Activated CD4-positive, alpha-beta memory T cell treated with anti-CD3 and anti-CD28 coated beads for 36 hours (primary cell): Measurements from ENCODE around the gene PRPF38B. TPM values are rescaled to one million over a fixed set of nuclear protein-coding genes. Genes with fewer than 3 reads are reported as not detected.

ENCODE experiments used
- CTCF ChIA-PET: fragments of 350-600 bp; sonication (Branson Sonifier 250); formaldehyde crosslinking; loops from one replicate; lab custom pipeline; 2021; ENCODE audit warnings: antibody characterized with exemption, inconsistent platforms; lab: Charles Lee
- POLR2A ChIA-PET: fragments of 350-600 bp; sonication (Branson Sonifier 250); formaldehyde crosslinking; loops from one replicate; lab custom pipeline; 2021; ENCODE audit warnings: antibody characterized with exemption; lab: Charles Lee
- DNase-seq: peaks from one replicate; pipeline ENCODE4 v3.0.0-alpha.2; 2020
- H3K27ac Mint-ChIP-seq: one replicate; pipeline ENCODE4 v1.8.0; 2021; ENCODE audit warnings: mixed read lengths
- H3K27me3 Mint-ChIP-seq: one replicate; pipeline ENCODE4 v1.8.0; 2021; ENCODE audit warnings: mixed read lengths
- H3K36me3 Mint-ChIP-seq: one replicate; pipeline ENCODE4 v1.8.0; 2021; ENCODE audit warnings: mixed read lengths
- H3K4me1 Mint-ChIP-seq: one replicate; pipeline ENCODE4 v1.8.0; 2021; ENCODE audit warnings: low read depth, mixed read lengths
- H3K4me3 Mint-ChIP-seq: one replicate; pipeline ENCODE4 v1.8.0; 2021; ENCODE audit warnings: mild to moderate bottlenecking, mixed read lengths
- H3K9me3 Mint-ChIP-seq: one replicate; pipeline ENCODE4 v1.8.0; 2021; ENCODE audit warnings: mixed read lengths
- intact Hi-C: fragments of 100-400 bp; cut with micrococcal nuclease; formaldehyde crosslinking; loops from one replicate; pipeline ENCODE4 v1.15.1; 2023
- total RNA-seq, 2 experiments: library from RNA; stranded (reverse); gene quantifications; one replicate each; pipeline ENCODE4 v1.2.3, GENCODE V29; 2021

The PRPF38B gene
- total RNA-seq, 2 experiments from 2014 or later, result 57.0 to 63.5 TPM

DNA sequence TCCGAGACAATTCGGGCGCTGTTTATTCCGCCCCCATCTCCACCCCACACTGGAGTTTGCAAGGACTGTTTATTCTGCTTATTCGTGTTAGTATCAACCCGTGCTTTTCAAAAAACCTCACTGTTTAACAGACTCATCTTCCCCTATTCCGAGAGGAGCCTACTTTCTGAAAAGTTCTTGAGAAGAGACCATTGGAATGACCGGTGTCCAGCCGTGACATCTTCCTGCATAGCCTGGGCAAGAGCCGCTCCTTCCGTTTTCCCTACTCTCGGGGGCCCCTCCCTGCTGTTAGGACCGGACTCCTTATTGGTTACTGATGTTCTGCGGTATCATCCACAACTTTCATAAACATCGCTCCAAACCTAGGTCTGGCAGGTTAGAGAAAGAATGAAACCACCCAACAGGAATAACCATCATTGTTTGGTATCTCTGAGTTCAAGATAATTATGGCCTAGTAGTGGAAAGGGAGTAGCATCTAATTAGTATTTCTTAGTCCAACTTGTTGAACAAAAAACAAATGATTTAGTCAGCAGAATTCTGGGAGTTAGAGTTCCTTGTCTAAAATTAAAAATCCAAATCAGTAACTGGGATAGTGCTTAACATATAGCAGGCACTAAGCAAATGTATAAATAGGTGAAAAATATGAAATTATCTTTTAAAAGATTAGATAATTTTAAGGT lies 55.2 kb downstream of the PRPF38B start:
- ChIA-PET POLR2A (interaction anchor here (3.1 kb wide), 1 partner anchor 55 kb away, joined by 14 read pairs; the partner anchor contains the start of gene PRPF38B), CTCF (interaction anchor here (1.0 kb wide), 1 partner anchor 55 kb away, joined by 8 read pairs; the partner anchor contains the start of gene PRPF38B)
- DNase-seq, result peak; percentile 64
- H3K27ac Mint-ChIP-seq, result peak overlapping the region; percentile 97
- H3K36me3 Mint-ChIP-seq, result no peaks in the 10 kb centered on the region
- intact Hi-C loops, result loop anchor here (2.0 to 5.0 kb wide), 3 partner anchors 187 to 800 kb away; partner anchors contain the start of genes EEIG2 and GNAI3
- peaks cover 28% of the 10 kb centered on the region for H3K4me1 Mint-ChIP-seq
- peak overlapping the region; percentile 95 for H3K4me3 Mint-ChIP-seq
- H3K27me3 Mint-ChIP-seq, result no peaks in the 10 kb centered on the region
- no peaks in the 10 kb centered on the region for H3K9me3 Mint-ChIP-seq

GRCh38 chr1:108747898-108748297 lies 55.8 kb downstream of the PRPF38B start:
- POLR2A ChIA-PET, result interaction anchor here (3.1 kb wide), 1 partner anchor 56 kb away, joined by 14 read pairs; the partner anchor contains the start of gene PRPF38B
- intact Hi-C loops, result loop anchor here (2.0 to 5.0 kb wide), 3 partner anchors 187 to 799 kb away; partner anchors contain the start of genes EEIG2 and GNAI3
- CTCF ChIA-PET, result interaction anchor here (0.9 kb wide), 1 partner anchor 235 kb away, joined by 3 read pairs; no protein-coding TSS in a partner anchor
- Mint-ChIP-seq H3K4me1 (peaks cover 28% of the 10 kb centered on the region), H3K36me3 (peaks cover 2% of the 10 kb centered on the region), H3K4me3 (peak overlapping the region; percentile 42), H3K9me3 (no peaks in the 10 kb centered on the region), H3K27me3 (no peaks in the 10 kb centered on the region), H3K27ac (no peak overlapping the region)
- no peak for DNase-seq

DNA sequence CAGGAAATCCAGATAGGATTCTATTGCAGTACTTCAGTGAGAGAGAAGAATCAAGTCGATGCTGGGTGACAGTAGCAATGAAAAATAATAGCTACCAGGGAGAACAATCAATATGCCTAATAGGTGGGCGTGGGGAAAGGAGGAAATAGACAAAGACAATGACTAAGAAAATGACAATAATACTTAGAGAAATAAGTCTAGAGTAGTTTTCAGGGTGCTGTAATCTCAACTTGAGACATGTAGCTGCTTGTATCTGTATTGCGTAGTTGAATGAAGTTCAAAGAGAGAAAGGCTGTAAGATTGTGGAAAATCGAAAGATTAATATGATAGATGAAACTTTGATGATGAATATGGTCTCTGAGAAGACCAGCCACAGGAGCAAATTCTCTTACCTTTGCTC lies 57.0 kb downstream of the PRPF38B start:
- peaks cover 28% of the 10 kb centered on the region for H3K4me1 Mint-ChIP-seq
- H3K36me3 Mint-ChIP-seq, result peaks cover 5% of the 10 kb centered on the region
- H3K27ac Mint-ChIP-seq, result no peak overlapping the region
- POLR2A ChIA-PET, result interaction anchor here (3.1 kb wide), 1 partner anchor 57 kb away, joined by 14 read pairs; the partner anchor contains the start of gene PRPF38B
- CTCF ChIA-PET, result no interaction called here
- H3K27me3 Mint-ChIP-seq, result no peaks in the 10 kb centered on the region
- H3K9me3 Mint-ChIP-seq, result no peaks in the 10 kb centered on the region
- DNase-seq, result no peak
- no peak overlapping the region for H3K4me3 Mint-ChIP-seq
- intact Hi-C loops, result loop anchor here (5.0 kb wide), 1 partner anchor 798 kb away; the partner anchor contains the start of gene GNAI3

- Mint-ChIP-seq H3K4me3 (no peak overlapping the region), H3K4me1 (peaks cover 31% of the 10 kb centered on the region), H3K27ac (no peak overlapping the region), H3K9me3 (no peaks in the 10 kb centered on the region), H3K36me3 (peaks cover 13% of the 10 kb centered on the region), H3K27me3 (no peaks in the 10 kb centered on the region)
- ChIA-PET POLR2A (interaction anchor here (1.0 kb wide), 1 partner anchor 58 kb away, joined by 3 read pairs; the partner anchor contains the start of gene PRPF38B), CTCF (interaction anchor here (0.6 to 0.9 kb wide), 2 partner anchors 44 to 72 kb away, joined by 4 read pairs; no protein-coding TSS in a partner anchor)
- intact Hi-C loops, result no loop called here
- DNase-seq, result no peak
Observed at GRCh38 chr1:108750476-108751181, 58.5 kb downstream of the PRPF38B start.

Other genes starting within 250 kb of the PRPF38B start
- under 1 TPM in 1 of 2 experiments, not detected in 1; 0.12 TPM for gene NBPF6, start 242.0 kb upstream of the PRPF38B start, total RNA-seq
- gene EEIG2, start 132.2 kb upstream of the PRPF38B start, total RNA-seq, result 1 to 10 TPM; 8.4 to 8.7 TPM
- gene HENMT1, start 31.2 kb upstream of the PRPF38B start, total RNA-seq, result 10 to 100 TPM; 25.6 to 25.8 TPM
- gene FNDC7, start 20.6 kb downstream of the PRPF38B start, total RNA-seq, result not detected
- gene STXBP3, start 54.4 kb downstream of the PRPF38B start, total RNA-seq, result 10 to 100 TPM; 40.8 to 46.8 TPM
- gene AKNAD1, start 164.8 kb downstream of the PRPF38B start, total RNA-seq, result not detected
- 10 to 100 TPM; 17.1 to 21.9 TPM for gene GPSM2, start 184.7 kb downstream of the PRPF38B start, total RNA-seq